Measurements from ENCODE around the gene KDM4B. TPM values are rescaled to one million over a fixed set of nuclear protein-coding genes. Genes with fewer than 3 reads are reported as not detected.

Gene KDM4B
- total RNA-seq, 4 donors from 2014 or later, result 29.2 to 43.8 (median 38.7) TPM

DNA sequence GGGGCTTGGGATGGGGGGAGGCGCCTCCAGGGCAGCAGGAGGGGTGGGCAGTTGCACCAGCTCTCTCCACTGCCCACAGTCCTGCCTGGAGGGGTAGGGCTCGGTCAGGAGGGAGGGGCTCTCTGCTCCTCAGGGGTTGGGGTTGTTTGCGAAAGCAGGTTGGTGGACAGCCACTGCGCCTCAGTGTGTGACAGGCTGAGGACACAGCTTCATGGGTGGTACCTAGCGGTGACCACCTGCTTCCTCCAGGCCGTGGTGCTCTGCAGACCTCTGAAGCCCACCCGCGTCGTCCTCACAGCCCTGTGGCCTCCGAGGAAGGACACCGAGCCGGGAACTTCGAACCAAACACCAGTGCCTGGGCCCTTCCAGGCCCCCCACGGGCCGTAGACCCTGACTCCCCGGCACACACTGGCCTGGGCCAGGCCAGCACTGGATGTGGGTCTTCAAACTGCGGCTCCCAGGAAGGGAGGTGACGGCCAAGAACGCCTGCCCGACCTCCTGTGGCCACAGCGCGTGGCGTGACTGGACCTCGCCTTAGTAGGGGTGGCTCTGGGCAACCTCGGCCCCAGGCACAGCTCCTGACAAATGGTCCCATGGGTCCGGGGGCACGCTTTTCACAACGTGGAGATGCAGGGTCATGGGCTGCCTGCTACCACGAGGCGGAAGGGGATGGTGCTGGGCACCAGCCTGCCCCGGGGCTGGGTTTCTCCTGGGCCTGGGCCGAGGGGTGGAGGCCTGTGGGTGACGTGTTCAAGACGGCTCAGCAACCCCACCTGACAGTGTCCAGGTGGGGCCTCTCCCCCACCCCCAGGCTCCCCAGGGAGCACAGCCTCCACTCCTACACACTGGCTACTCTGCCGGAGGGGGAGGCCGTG is 173.2 kb downstream of the KDM4B start:
- Histone ChIP-seq H3K9me3 (no peaks in the 10 kb centered on the region), H3K27ac (no peak overlapping the region), H3K4me3 (no peak overlapping the region), H3K4me1 (no peaks in the 10 kb centered on the region), H3K36me3 (peaks cover 0 to 100% of the 10 kb centered on the region in 2 donors), H3K27me3 (no peaks in the 10 kb centered on the region)
- TF ChIP-seq, protein P1, sequence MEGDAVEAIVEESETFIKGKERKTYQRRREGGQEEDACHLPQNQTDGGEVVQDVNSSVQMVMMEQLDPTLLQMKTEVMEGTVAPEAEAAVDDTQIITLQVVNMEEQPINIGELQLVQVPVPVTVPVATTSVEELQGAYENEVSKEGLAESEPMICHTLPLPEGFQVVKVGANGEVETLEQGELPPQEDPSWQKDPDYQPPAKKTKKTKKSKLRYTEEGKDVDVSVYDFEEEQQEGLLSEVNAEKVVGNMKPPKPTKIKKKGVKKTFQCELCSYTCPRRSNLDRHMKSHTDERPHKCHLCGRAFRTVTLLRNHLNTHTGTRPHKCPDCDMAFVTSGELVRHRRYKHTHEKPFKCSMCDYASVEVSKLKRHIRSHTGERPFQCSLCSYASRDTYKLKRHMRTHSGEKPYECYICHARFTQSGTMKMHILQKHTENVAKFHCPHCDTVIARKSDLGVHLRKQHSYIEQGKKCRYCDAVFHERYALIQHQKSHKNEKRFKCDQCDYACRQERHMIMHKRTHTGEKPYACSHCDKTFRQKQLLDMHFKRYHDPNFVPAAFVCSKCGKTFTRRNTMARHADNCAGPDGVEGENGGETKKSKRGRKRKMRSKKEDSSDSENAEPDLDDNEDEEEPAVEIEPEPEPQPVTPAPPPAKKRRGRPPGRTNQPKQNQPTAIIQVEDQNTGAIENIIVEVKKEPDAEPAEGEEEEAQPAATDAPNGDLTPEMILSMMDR (IDR thresholded peaks at IDR 0.05), result no peak
- TF ChIP-seq EP300 (IDR thresholded peaks at IDR 0.05), result no peak
- TF ChIP-seq POLR2AphosphoS5 (IDR thresholded peaks at IDR 0.05), result no peak
- no peak for TF ChIP-seq POLR2A (IDR thresholded peaks at IDR 0.05)
- ATAC-seq, result no peak
- 77% methylated on average over 3 of the region's 36 CpGs; no CpG with 5 or more reads in 1 of the 2 donors for WGBS, 2 donors (ENCODE audit: low coverage in 1 of 2)

- Histone ChIP-seq H3K36me3 (peaks cover 0 to 100% of the 10 kb centered on the region in 2 donors), H3K27ac (no peak overlapping the region), H3K4me3 (no peak overlapping the region), H3K27me3 (no peaks in the 10 kb centered on the region), H3K9me3 (no peaks in the 10 kb centered on the region), H3K4me1 (no peaks in the 10 kb centered on the region)
- ATAC-seq, result no peak
- 91 to 94% methylated on average over 7 to 15 of the region's 22 CpGs for WGBS, 2 donors (ENCODE audit: low coverage in 1 of 2)
- no peak for TF ChIP-seq POLR2A (IDR thresholded peaks at IDR 0.05)
- TF ChIP-seq EP300 (IDR thresholded peaks at IDR 0.05), result no peak
- TF ChIP-seq, protein P1 (IDR thresholded peaks at IDR 0.05), result no peak
- no peak for TF ChIP-seq POLR2AphosphoS5 (IDR thresholded peaks at IDR 0.05)
Measured at GRCh38 chr19:5142725-5143097, 173.8 kb downstream of the KDM4B start.

DNA sequence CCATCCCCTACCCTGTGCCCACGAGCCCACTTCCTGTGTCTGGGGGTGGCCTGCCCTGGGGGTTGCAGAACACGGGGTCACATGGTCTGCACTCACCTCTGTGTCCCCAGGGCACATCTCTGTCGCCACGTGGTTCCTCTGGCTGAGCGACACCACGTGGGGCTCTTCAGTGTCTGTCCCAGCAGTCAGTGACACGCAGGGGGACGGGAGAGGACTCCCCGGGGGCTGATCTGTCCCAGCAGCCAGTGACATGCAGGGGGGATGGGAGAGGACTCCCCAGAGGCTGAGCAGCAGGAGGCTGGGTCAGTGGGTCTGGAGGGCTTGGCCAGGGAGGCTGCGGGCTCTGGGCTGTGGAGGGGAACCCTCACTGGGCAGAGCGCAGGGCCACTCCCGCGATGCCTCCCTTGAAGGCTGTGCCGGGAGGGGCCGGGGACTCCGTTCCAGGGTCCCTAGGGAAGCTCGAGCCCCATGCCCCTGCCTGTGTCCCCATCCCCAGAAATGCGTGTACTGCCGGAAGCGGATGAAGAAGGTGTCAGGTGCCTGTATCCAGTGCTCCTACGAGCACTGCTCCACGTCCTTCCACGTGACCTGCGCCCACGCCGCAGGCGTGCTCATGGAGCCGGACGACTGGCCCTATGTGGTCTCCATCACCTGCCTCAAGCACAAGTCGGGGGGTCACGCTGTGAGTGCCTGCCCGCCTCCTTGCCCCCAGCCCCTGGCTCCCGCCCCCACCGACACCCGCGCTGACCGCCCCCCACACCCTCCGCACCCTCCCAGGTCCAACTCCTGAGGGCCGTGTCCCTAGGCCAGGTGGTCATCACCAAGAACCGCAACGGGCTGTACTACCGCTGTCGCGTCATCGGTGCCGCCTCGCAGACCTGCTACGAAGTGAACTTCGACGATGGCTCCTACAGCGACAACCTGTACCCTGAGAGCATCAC is 174.8 kb downstream of the KDM4B start:
- Histone ChIP-seq H3K27ac (no peak overlapping the region), H3K36me3 (peaks cover 0 to 100% of the 10 kb centered on the region in 2 donors), H3K4me1 (no peaks in the 10 kb centered on the region)

DNA sequence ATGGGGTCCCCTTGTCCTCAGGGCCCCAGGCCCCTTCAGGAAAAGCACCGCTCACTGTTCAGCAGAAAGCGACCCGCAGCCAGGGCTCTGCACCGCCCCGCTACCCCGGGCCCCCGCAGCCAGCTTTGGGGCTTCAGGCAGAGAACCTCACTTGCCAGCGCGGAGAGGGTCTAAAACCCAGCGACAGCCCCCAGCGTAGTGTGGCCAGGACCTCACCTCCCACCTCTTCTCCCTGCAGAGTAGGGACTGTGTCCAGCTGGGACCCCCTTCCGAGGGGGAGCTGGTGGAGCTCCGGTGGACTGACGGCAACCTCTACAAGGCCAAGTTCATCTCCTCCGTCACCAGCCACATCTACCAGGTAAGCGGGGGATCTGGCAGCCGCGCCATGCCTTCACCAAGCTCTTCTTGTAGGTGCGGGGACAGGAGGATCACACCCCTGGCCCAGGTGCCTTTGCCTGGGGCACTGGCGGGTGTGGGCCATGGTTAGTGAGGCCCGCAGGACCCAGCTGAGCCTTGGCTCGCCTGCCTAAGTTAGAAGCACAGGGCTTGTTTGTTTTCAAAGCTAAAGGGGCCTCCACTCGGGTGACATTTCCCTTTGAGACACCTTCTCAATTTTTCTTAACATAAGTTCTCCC is 175.7 kb downstream of the KDM4B start:
- WGBS, 2 donors (ENCODE audit: low coverage in 1 of 2), result 83 to 88% methylated on average over 1 to 5 of the region's 23 CpGs
- H3K4me1 ChIP-seq, result no peaks in the 10 kb centered on the region
- no peak overlapping the region for H3K4me3 ChIP-seq
- H3K9me3 ChIP-seq, result no peaks in the 10 kb centered on the region
- ATAC-seq, result no peak
- H3K36me3 ChIP-seq, result peaks cover 0 to 100% of the 10 kb centered on the region in 2 donors
- TF ChIP-seq EP300 (IDR thresholded peaks at IDR 0.05) (no peak), POLR2AphosphoS5 (IDR thresholded peaks at IDR 0.05) (no peak), POLR2A (IDR thresholded peaks at IDR 0.05) (no peak)
- TF ChIP-seq, protein P1 (IDR thresholded peaks at IDR 0.05), result no peak
- no peaks in the 10 kb centered on the region for H3K27me3 ChIP-seq
- no peak overlapping the region for H3K27ac ChIP-seq

More for the DNA sequence above, 174.8 kb downstream of the KDM4B start:
- no peaks in the 10 kb centered on the region for H3K27me3 ChIP-seq
- TF ChIP-seq POLR2AphosphoS5 (IDR thresholded peaks at IDR 0.05) (no peak), POLR2A (IDR thresholded peaks at IDR 0.05) (no peak), EP300 (IDR thresholded peaks at IDR 0.05) (no peak)
- TF ChIP-seq, protein P1 (IDR thresholded peaks at IDR 0.05), result no peak
- no peak for ATAC-seq
- no peak overlapping the region for H3K4me3 ChIP-seq
- no peaks in the 10 kb centered on the region for H3K9me3 ChIP-seq
- 67 to 94% methylated on average over 2 to 6 of the region's 51 CpGs for WGBS, 2 donors (ENCODE audit: low coverage in 1 of 2)

Measured in gastroesophageal sphincter (tissue), 4 donors.